GM15510 (cell line): ENCODE results near the gene RNF130.

Source experiments
- POLR2A ChIP-seq: IDR thresholded peaks from 3 replicates; pipeline ENCODE4 v1.6.1; 2011; ENCODE audit warnings: borderline replicate concordance; ENCODE audit not compliant: insufficient read length; ENCODE audit errors: extremely low read depth

Gene RNF130

GRCh38 chr5:179973391-179973790 is 98.2 kb downstream of the RNF130 start:
- no peak for TF ChIP-seq POLR2A

DNA sequence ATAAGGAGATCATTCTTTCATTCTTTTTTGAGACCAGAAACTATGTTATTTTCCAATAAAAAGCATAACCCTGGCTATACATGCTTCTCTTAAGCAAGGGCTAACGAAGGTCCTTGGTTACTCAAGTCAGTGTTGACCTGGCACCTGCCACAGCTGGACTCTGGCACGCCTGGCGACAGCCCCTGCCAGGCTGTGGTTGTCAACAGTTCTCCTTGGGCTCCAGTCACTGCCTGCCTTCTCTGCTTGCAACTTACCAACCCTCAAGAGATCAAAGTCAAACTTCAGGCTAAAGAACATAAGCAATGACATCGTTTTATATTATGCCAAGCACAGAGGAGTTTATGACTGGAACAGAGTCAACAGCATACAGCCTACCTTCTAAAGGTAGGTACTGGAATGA is 102.4 kb downstream of the RNF130 start:
- no peak for TF ChIP-seq POLR2A

DNA sequence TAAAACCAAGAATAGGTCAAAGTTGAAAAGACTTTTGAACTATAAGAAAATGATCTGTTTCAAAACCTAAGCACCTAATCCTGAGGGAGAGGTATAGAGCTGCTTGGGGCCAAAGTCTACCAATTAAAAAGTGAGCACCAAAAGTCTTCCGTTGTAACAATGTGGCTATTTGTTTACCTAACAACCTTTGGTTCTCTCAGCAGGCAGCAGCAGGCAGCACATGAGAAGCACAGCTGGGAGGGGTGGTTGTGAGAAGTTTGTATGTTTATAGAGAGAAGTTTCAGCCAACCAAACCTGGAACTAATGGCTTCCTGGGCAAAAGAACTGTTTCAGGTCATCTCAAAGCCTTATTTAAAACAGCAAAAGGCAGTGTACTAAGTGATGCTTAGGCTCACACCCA is 104.1 kb downstream of the RNF130 start:
- no peak for TF ChIP-seq POLR2A

GRCh38 chr5:179964015-179964414 is 107.5 kb downstream of the RNF130 start:
- TF ChIP-seq POLR2A: no peak

DNA sequence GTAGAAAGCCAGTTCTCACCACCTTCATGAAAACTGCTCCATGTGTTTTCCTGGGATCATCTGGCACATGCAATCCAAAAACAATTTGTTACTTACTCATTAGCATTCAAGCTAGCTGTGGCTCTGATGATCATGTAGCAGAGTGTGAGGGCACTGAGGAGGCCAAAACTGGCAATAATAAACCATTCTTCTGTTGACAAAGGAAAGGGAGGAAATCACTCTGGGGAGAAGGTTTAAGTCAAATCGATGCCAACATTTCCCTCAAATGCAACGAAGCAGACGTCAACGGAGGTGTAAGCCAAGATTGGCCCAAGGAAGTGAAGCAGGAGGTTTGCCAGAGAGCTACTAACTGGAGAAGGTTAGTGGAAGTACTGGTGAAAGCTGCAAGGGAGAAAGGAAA is 108.2 kb downstream of the RNF130 start:
- TF ChIP-seq POLR2A: no peak

DNA sequence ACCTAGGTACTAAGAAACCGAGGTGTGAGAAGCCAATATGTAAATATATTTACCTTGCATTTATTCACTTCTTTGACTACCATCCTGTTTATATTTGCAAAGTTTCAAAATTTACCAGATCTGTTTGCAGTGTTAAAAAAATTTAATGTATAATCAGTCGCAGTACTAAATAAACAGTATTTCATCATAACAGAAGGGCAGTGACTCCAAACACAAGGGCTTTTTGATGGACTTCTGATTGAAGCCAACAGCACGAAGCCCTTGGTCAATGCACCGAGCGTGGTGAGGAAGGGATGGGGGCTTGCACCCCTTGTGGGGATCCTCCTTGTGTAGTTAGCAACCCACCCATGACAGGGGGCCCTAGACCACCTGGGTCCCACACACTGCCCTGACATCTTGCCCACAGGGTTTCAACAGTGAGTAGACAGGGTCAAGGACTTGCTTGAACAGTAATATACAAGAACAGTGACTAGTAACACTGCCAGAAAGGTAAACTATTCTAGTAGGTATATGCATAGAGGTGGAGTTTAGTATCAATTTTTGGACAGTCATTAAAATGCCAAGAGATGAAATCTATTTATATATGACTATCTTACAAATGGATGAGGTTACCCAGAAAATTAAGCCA is 111.2 kb downstream of the RNF130 start:
- TF ChIP-seq POLR2A: no peak

- TF ChIP-seq POLR2A: no peak
These were observed 111.9 kb downstream of the RNF130 start for GRCh38 chr5:179959641-179960040.

DNA sequence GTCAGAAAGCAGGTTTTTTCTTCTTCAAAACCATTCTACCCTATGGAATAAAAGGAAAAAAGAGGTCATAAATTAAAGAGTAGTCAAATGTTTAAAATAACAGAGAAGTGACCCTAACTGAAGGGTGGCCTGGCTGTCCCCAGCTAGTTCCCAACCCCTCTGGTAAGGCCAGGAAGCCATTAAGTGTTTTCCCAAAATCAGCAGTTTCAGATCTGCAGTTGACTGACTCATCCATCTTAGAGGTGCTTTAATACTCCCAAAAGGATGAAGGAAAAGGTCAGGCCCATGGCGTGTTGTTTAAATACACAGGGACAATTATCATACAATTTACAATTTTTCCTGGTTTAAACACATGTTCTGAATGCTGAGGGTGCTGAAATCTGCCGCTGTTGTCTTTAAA is 115.9 kb downstream of the RNF130 start:
- no peak for TF ChIP-seq POLR2A

GRCh38 chr5:179955062-179955461 is 116.5 kb downstream of the RNF130 start:
- no peak for TF ChIP-seq POLR2A

DNA sequence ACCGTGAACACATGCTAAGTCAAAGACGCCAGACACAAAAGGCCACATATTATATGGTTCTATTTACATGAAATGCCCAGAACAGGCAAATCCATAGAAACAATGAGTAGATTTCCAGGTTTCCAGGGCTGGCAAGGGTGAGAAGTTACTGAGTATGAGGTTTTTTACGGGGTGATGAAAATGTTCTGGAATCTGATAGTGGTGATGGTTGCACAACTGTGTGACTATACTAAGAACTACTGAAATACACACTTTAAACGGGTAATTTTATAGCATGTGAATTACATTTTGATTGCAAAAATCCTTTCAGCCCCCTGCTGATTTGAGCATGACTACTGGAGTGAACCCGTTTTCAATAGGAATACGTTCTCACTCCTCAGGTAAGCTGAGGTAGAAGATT is 117.1 kb downstream of the RNF130 start:
- TF ChIP-seq POLR2A: no peak

GRCh38 chr5:179953987-179954386 is 117.6 kb downstream of the RNF130 start:
- TF ChIP-seq POLR2A: no peak

- no peak for TF ChIP-seq POLR2A
These were observed 134.4 kb downstream of the RNF130 start for GRCh38 chr5:179936976-179937681.

- TF ChIP-seq POLR2A: no peak
These were observed 140.6 kb downstream of the RNF130 start for GRCh38 chr5:179930788-179931473.

GRCh38 chr5:179927824-179928223 is 143.7 kb downstream of the RNF130 start:
- TF ChIP-seq POLR2A: no peak

DNA sequence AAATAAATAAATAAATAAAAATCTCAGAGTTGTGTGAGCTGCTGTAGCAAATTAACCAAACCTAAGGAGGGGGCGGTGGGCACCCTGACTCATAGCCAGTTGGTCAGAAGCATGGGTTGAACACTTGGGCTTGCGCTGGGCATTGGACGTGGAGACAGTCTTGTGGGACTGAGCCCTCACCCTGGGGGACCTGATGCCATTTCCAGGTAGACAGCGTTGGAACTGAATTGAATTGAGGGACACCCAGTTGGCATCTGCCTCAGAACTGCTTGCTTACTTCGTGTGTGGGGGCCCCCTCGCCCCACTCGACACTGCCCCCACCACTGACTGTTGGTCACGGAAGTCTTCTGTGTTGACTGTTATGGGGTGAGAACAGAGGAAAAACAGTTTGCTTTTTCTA is 144.9 kb downstream of the RNF130 start:
- TF ChIP-seq POLR2A: no peak

- no peak for TF ChIP-seq POLR2A
These were observed 148.1 kb downstream of the RNF130 start for GRCh38 chr5:179923436-179923835.
